Measurements from ENCODE around the gene CTNNA3. TPM values are rescaled to one million over a fixed set of nuclear protein-coding genes. Genes with fewer than 3 reads are reported as not detected.

The CTNNA3 gene
- total RNA-seq, 1 experiment from 2014 or later = 0.20 TPM

DNA sequence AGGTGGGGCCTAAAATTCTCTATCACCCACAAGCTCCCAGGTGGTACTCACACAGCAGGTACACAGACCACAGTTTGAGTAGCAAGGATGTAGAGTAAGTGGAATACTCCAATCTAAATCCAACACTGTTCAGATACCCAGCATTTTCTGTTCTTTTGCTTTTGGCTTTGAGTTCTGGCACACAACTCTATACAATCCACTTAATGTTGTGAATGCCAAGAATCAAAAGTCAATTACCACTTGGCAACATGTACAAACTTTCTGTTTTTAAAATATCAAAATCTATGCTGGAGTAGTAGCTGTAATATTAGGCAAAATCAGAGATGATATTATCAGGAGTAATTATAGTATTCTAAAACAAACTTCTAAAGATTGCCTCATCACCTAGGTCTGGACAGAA lies 903.6 kb downstream of the CTNNA3 start:
- CTCF ChIA-PET = no interaction called here
- H3K4me3 ChIP-seq (ENCODE audit: low read depth, low read length) = no peak overlapping the region
- no peak overlapping the region for H3K4me3 Mint-ChIP-seq (ENCODE audit: unreplicated experiment)
- H3K9me3 Mint-ChIP-seq (ENCODE audit: unreplicated experiment) = no peaks in the 10 kb centered on the region
- H3K9me3 ChIP-seq = no peaks in the 10 kb centered on the region
- BruUV-seq (replicated peaks) = no TSS peak
- H3K4me1 ChIP-seq = no peaks in the 10 kb centered on the region
- POLR2A ChIA-PET = no interaction called here
- no peak overlapping the region for H3K27ac Mint-ChIP-seq (ENCODE audit: unreplicated experiment)
- DNase-seq = no peak
- H3K36me3 ChIP-seq (ENCODE audit: control insufficient read depth, insufficient read depth, low read length) = no peaks in the 10 kb centered on the region
- no peaks in the 10 kb centered on the region for H3K4me1 Mint-ChIP-seq (ENCODE audit: low read depth, unreplicated experiment)
- TF ChIP-seq, protein P1, sequence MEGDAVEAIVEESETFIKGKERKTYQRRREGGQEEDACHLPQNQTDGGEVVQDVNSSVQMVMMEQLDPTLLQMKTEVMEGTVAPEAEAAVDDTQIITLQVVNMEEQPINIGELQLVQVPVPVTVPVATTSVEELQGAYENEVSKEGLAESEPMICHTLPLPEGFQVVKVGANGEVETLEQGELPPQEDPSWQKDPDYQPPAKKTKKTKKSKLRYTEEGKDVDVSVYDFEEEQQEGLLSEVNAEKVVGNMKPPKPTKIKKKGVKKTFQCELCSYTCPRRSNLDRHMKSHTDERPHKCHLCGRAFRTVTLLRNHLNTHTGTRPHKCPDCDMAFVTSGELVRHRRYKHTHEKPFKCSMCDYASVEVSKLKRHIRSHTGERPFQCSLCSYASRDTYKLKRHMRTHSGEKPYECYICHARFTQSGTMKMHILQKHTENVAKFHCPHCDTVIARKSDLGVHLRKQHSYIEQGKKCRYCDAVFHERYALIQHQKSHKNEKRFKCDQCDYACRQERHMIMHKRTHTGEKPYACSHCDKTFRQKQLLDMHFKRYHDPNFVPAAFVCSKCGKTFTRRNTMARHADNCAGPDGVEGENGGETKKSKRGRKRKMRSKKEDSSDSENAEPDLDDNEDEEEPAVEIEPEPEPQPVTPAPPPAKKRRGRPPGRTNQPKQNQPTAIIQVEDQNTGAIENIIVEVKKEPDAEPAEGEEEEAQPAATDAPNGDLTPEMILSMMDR (IDR thresholded peaks at IDR 0.05; ENCODE audit: insufficient read depth in 1 of 2, low read depth in 1 of 2, low read length in 1 of 2, severe bottlenecking in 1 of 2, unreplicated experiment in 1 of 2) = no peak
- H3K27me3 Mint-ChIP-seq (ENCODE audit: insufficient read depth, unreplicated experiment) = peaks cover 1% of the 10 kb centered on the region
- intact Hi-C loops (cut with micrococcal nuclease; ENCODE audit: unreplicated experiment) = no loop called here
- no peaks in the 10 kb centered on the region for H3K36me3 Mint-ChIP-seq (ENCODE audit: insufficient read depth, unreplicated experiment)
- H3K27me3 ChIP-seq (replicated peaks; ENCODE audit: control insufficient read depth, insufficient read depth, low read length) = no peaks in the 10 kb centered on the region; the same call in 1 of the 2 replicates

DNA sequence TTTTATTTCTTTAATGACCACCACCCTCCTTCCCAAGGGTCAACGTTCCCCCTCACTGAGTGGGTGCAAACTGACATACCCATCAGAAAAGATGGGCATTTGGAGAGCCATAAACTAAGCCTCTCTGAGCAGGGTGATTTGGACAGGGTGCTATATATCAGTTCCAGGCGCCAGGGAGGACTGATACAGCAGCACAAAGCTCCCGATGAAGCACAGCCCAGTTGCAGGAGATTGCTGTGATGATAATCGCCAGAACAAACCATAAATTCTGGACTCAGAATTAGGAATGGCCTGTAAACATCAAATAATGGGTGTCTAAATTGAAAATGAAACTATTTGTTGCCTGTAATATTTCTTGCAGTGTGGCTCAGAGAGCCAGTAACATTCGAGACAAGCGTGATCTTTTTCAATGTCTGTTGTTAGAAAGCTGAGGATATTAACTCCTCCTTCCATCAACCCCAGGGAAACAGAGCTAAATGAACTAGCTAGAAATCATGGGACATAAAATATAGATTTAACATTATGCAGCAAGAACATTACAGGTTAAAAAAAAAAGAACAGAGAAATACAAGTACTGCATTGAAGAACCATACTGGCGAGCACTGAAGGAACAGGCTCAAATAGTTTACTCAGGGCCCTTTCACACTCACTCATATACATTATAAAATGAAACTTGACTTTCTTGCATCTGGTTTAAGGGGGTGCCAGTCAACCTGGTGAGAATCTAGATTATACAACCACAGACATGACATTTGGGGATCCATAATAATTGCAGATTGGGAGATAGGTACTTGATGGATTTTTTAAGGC lies 907.6 kb downstream of the CTNNA3 start:
- BruUV-seq (replicated peaks) = no TSS peak
- Mint-ChIP-seq H3K4me3 (ENCODE audit: unreplicated experiment) (no peak overlapping the region), H3K27ac (ENCODE audit: unreplicated experiment) (no peak overlapping the region), H3K4me1 (ENCODE audit: low read depth, unreplicated experiment) (no peaks in the 10 kb centered on the region), H3K9me3 (ENCODE audit: unreplicated experiment) (no peaks in the 10 kb centered on the region), H3K27me3 (ENCODE audit: insufficient read depth, unreplicated experiment) (peaks cover 3% of the 10 kb centered on the region), H3K36me3 (ENCODE audit: insufficient read depth, unreplicated experiment) (no peaks in the 10 kb centered on the region)
- Histone ChIP-seq H3K36me3 (ENCODE audit: control insufficient read depth, insufficient read depth, low read length) (no peaks in the 10 kb centered on the region), H3K4me3 (ENCODE audit: low read depth, low read length) (no peak overlapping the region), H3K9me3 (no peaks in the 10 kb centered on the region), H3K4me1 (no peaks in the 10 kb centered on the region), H3K27me3 (replicated peaks; ENCODE audit: control insufficient read depth, insufficient read depth, low read length) (no peaks in the 10 kb centered on the region)
- ChIA-PET CTCF (no interaction called here), POLR2A (no interaction called here)
- no peak for DNase-seq
- intact Hi-C loops (cut with micrococcal nuclease; ENCODE audit: unreplicated experiment) = no loop called here
- TF ChIP-seq, protein P1 (IDR thresholded peaks at IDR 0.05; ENCODE audit: insufficient read depth in 1 of 2, low read depth in 1 of 2, low read length in 1 of 2, severe bottlenecking in 1 of 2, unreplicated experiment in 1 of 2) = no peak

DNA sequence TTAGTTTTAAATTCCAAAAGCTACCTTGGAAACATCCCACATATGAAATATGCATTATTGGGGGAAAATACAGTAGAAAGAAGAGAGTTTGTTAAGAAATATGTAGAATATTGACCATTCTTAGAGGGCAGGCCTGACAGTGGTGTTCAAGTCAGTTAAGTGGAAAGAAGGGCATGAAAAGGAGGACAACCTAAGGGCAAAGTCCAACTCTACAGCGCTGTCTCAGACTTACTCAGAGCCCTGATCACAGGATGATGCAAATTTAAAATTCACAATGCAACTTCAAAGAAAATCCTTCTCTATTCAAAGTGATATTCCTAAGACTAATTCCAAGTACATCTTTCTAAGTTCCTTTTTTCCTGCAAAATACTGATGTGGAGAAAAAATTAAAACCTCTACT lies 909.3 kb downstream of the CTNNA3 start:
- H3K9me3 ChIP-seq = no peaks in the 10 kb centered on the region
- Mint-ChIP-seq H3K27me3 (ENCODE audit: insufficient read depth, unreplicated experiment) (peaks cover 3% of the 10 kb centered on the region), H3K36me3 (ENCODE audit: insufficient read depth, unreplicated experiment) (no peaks in the 10 kb centered on the region), H3K9me3 (ENCODE audit: unreplicated experiment) (no peaks in the 10 kb centered on the region), H3K4me3 (ENCODE audit: unreplicated experiment) (no peak overlapping the region), H3K27ac (ENCODE audit: unreplicated experiment) (no peak overlapping the region), H3K4me1 (ENCODE audit: low read depth, unreplicated experiment) (no peaks in the 10 kb centered on the region)
- TF ChIP-seq, protein P1 (IDR thresholded peaks at IDR 0.05; ENCODE audit: insufficient read depth in 1 of 2, low read depth in 1 of 2, low read length in 1 of 2, severe bottlenecking in 1 of 2, unreplicated experiment in 1 of 2) = no peak
- no peaks in the 10 kb centered on the region for H3K27me3 ChIP-seq (replicated peaks; ENCODE audit: control insufficient read depth, insufficient read depth, low read length)
- no peaks in the 10 kb centered on the region for H3K4me1 ChIP-seq
- POLR2A ChIA-PET = no interaction called here
- no peak for DNase-seq
- BruUV-seq (replicated peaks) = no TSS peak
- H3K4me3 ChIP-seq (ENCODE audit: low read depth, low read length) = no peak overlapping the region
- CTCF ChIA-PET = no interaction called here
- intact Hi-C loops (cut with micrococcal nuclease; ENCODE audit: unreplicated experiment) = no loop called here
- H3K36me3 ChIP-seq (ENCODE audit: control insufficient read depth, insufficient read depth, low read length) = no peaks in the 10 kb centered on the region

Measured in Caco-2 (cell line).